A673 (cell line): ENCODE measurements around the gene DDA1. TPM values are rescaled to one million over a fixed set of nuclear protein-coding genes. Genes with fewer than 3 reads are reported as not detected.

Experiments used
- BruUV-seq: library from RNA; stranded (reverse); fragments of 400-500 nt; replicated peaks from 2 replicates; lab custom pipeline; 2021; lab: Mats Ljungman, UMichigan
- CTCF ChIA-PET: fragments of 300-600 bp; sonication (Branson Sonifier 250); formaldehyde crosslinking; loops from one replicate; lab custom pipeline; 2022; ENCODE audit warnings: antibody characterized with exemption; lab: Charles Lee
- POLR2A ChIA-PET: fragments of 300-600 bp; sonication (Branson Sonifier 250); formaldehyde crosslinking; loops from one replicate; lab custom pipeline; 2022; ENCODE audit warnings: antibody characterized with exemption; ENCODE audit not compliant: low non-redundant PET; lab: Charles Lee
- DNase-seq: peaks from one replicate; pipeline ENCODE4 v3.0.0-alpha.2; 2015; ENCODE audit warnings: low spot score
- H3K27ac ChIP-seq: fragments of 200-600 bp; sonication (generic); 2 replicates; pipeline ENCODE4 v1.5.1; 2016; ENCODE audit warnings: mixed run types, low read depth, mild to moderate bottlenecking, mixed read lengths, antibody characterized with exemption, low read length; ENCODE audit not compliant: poor library complexity, severe bottlenecking
- H3K27me3 ChIP-seq: fragments of 200-600 bp; sonication (generic); replicated peaks from 2 replicates; pipeline ENCODE4 v1.6.1; 2017; ENCODE audit warnings: mixed run types, low read depth, mild to moderate bottlenecking, mixed read lengths, antibody characterized with exemption, low read length; ENCODE audit not compliant: insufficient read depth, poor library complexity
- H3K36me3 ChIP-seq: fragments of 200-600 bp; sonication (generic); 2 replicates; pipeline ENCODE4 v1.6.1; 2016; ENCODE audit warnings: mixed run types, mild to moderate bottlenecking, mixed read lengths, antibody characterized with exemption, low read length; ENCODE audit not compliant: insufficient read depth, poor library complexity, severe bottlenecking
- H3K4me1 ChIP-seq: fragments of 200-600 bp; sonication (generic); 2 replicates; pipeline ENCODE4 v1.6.1; 2017; ENCODE audit warnings: mixed run types, mild to moderate bottlenecking, mixed read lengths, antibody characterized with exemption, low read length; ENCODE audit not compliant: insufficient read depth, poor library complexity, severe bottlenecking
- H3K4me3 ChIP-seq: fragments of 200-600 bp; sonication (generic); 2 replicates; pipeline ENCODE4 v1.5.1; 2016; ENCODE audit warnings: low read depth, mixed run types, mild to moderate bottlenecking, mixed read lengths, low read length; ENCODE audit not compliant: poor library complexity, severe bottlenecking
- H3K9me3 ChIP-seq: fragments of 200-600 bp; sonication (generic); 2 replicates; pipeline ENCODE4 v1.6.1; 2016; ENCODE audit warnings: mixed run types, low read depth, mild to moderate bottlenecking, mixed read lengths, antibody characterized with exemption, low read length; ENCODE audit not compliant: poor library complexity, severe bottlenecking
- EZH2 ChIP-seq: fragments of 200-600 bp; sonication (generic); IDR thresholded peaks from 2 replicates; pipeline ENCODE4 v1.6.1; 2017; ENCODE audit warnings: borderline replicate concordance, low read depth, mild to moderate bottlenecking, mixed read lengths, antibody characterized with exemption, low read length; ENCODE audit not compliant: poor library complexity, severe bottlenecking
- intact Hi-C: fragments of 100-400 bp; cut with micrococcal nuclease; formaldehyde crosslinking; loops from one replicate; pipeline ENCODE4 v1.10.0; 2022; ENCODE audit not compliant: unreplicated experiment
- total RNA-seq: library from RNA; stranded (reverse); gene quantifications from 2 replicates; pipeline ENCODE4 v1.2.3, GENCODE V29; 2021
- TF ChIP-seq, protein P1 (sequence below): fragments of 300-800, 200-600 bp; sonication (generic); conservative IDR thresholded peaks from 2 replicates; pipeline ENCODE4 v1.5.1; 2017; ENCODE audit warnings: low read depth, mild to moderate bottlenecking, antibody characterized with exemption, low read length, moderate library complexity, mixed read lengths

The DDA1 gene
- total RNA-seq, 1 experiment from 2014 or later = 68.5 TPM

- Histone ChIP-seq H3K4me3 (no peak overlapping the region), H3K27me3 (no peaks in the 10 kb centered on the region), H3K36me3 (peaks cover 15% of the 10 kb centered on the region), H3K9me3 (no peaks in the 10 kb centered on the region), H3K4me1 (peaks cover 8% of the 10 kb centered on the region), H3K27ac (no peak overlapping the region)
- TF ChIP-seq, protein P1, sequence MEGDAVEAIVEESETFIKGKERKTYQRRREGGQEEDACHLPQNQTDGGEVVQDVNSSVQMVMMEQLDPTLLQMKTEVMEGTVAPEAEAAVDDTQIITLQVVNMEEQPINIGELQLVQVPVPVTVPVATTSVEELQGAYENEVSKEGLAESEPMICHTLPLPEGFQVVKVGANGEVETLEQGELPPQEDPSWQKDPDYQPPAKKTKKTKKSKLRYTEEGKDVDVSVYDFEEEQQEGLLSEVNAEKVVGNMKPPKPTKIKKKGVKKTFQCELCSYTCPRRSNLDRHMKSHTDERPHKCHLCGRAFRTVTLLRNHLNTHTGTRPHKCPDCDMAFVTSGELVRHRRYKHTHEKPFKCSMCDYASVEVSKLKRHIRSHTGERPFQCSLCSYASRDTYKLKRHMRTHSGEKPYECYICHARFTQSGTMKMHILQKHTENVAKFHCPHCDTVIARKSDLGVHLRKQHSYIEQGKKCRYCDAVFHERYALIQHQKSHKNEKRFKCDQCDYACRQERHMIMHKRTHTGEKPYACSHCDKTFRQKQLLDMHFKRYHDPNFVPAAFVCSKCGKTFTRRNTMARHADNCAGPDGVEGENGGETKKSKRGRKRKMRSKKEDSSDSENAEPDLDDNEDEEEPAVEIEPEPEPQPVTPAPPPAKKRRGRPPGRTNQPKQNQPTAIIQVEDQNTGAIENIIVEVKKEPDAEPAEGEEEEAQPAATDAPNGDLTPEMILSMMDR = no peak
- TF ChIP-seq EZH2 = no peak
- POLR2A ChIA-PET = no interaction called here
- BruUV-seq = no TSS peak
- CTCF ChIA-PET = no interaction called here
- intact Hi-C loops = no loop called here
- DNase-seq = no peak
Observed at GRCh38 chr19:17296273-17296672, 13.1 kb upstream of the DDA1 start.

- Histone ChIP-seq H3K9me3 (no peaks in the 10 kb centered on the region), H3K27ac (no peak overlapping the region), H3K4me3 (no peak overlapping the region), H3K36me3 (peaks cover 15% of the 10 kb centered on the region), H3K27me3 (no peaks in the 10 kb centered on the region), H3K4me1 (peaks cover 8% of the 10 kb centered on the region)
- ChIA-PET CTCF (no interaction called here), POLR2A (no interaction called here)
- intact Hi-C loops = no loop called here
- no peak for DNase-seq
- TF ChIP-seq EZH2 = no peak
- TF ChIP-seq, protein P1 = no peak
- no TSS peak for BruUV-seq
Observed at GRCh38 chr19:17296976-17297375, 12.4 kb upstream of the DDA1 start.

GRCh38 chr19:17300992-17301619 is 8.3 kb upstream of the DDA1 start:
- intact Hi-C loops = no loop called here
- TF ChIP-seq EZH2 = no peak
- TF ChIP-seq, protein P1 = no peak
- no peak overlapping the region for H3K4me3 ChIP-seq
- ChIA-PET CTCF (no interaction called here), POLR2A (no interaction called here)
- BruUV-seq = no TSS peak
- peaks cover 19% of the 10 kb centered on the region for H3K4me1 ChIP-seq
- no peak for DNase-seq
- H3K27ac ChIP-seq = no peak overlapping the region
- no peaks in the 10 kb centered on the region for H3K27me3 ChIP-seq
- H3K36me3 ChIP-seq = peaks cover 11% of the 10 kb centered on the region
- H3K9me3 ChIP-seq = no peaks in the 10 kb centered on the region
